ENCODE measurements around the gene RSF1.

- TF ChIP-seq ZNF391 (tag by site-specific recombination; IDR thresholded peaks at IDR 0.05; ENCODE audit: borderline replicate concordance, low read depth), result no peak
- no peak for TF ChIP-seq CTCF (tag by site-specific recombination; IDR thresholded peaks at IDR 0.05)
- TF ChIP-seq REST (tag by site-specific recombination; IDR thresholded peaks at IDR 0.05), result no peak
- TF ChIP-seq ZNF341 (tag by site-specific recombination; IDR thresholded peaks at IDR 0.05; ENCODE audit: low read depth), result no peak
- no peak for TF ChIP-seq ZNF416 (tag by site-specific recombination; IDR thresholded peaks at IDR 0.05)
- TF ChIP-seq YY1 (tag by site-specific recombination; IDR thresholded peaks at IDR 0.05), result no peak
- no peak for TF ChIP-seq ZBTB44 (tag by site-specific recombination; IDR thresholded peaks at IDR 0.05)
- TF ChIP-seq ZNF639 (tag by site-specific recombination; IDR thresholded peaks at IDR 0.05), result no peak
- TF ChIP-seq SCRT2 (tag by site-specific recombination; IDR thresholded peaks at IDR 0.05), result no peak
Measured at GRCh38 chr11:77730789-77731188, 89.7 kb downstream of the RSF1 start.

All from HEK293 (cell line).